Amniotic stem cell (primary cell): ENCODE results near the gene SMARCA5.
A peak's percentile ranks its signal among the peaks of the same experiment; 100 is the strongest.
"Not testable (repeated sequence)": the region's sequence is repeated elsewhere in the genome, so short reads cannot be mapped to it uniquely, and the experiment has no call there.

Experiments
- DNase-seq: peaks from one replicate; lab custom pipeline; 2025; lab: John Stamatoyannopoulos, UW

Gene SMARCA5

GRCh38 chr4:143513314-143514168 lies at the start of gene SMARCA5:
SMARCA5 (plus strand) TSS chr4:143513702; CDS start chr4:143513925, 223 bp downstream.
- peak; percentile 96 for DNase-seq

- DNase-seq: no peak
Measured at GRCh38 chr4:143473334-143474126, 40.0 kb upstream of the SMARCA5 start.

GRCh38 chr4:143477487-143477886 lies 36.0 kb upstream of the SMARCA5 start:
- no peak for DNase-seq

GRCh38 chr4:143481361-143481760 lies 32.1 kb upstream of the SMARCA5 start:
- no peak for DNase-seq

- peak; percentile 30 for DNase-seq
Measured at GRCh38 chr4:143482840-143483239, 30.7 kb upstream of the SMARCA5 start.

DNA sequence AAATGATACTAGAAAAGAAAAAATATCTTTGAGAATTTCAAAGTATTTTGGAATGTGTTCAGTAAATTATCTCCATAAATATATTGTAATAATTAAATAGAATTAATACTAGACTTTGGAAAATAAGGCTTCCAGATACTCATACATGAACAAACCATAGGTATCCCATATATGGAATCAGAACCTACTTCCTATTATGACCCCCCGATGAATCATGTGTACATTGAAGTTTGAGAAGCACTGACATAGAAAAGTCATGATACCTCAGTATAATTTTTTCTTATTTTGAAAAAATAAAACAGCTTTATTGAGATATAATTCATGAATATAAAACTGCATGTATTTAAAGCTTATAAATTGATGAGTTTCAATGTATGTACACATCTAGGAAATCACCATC lies 27.2 kb upstream of the SMARCA5 start:
- DNase-seq: no peak

DNA sequence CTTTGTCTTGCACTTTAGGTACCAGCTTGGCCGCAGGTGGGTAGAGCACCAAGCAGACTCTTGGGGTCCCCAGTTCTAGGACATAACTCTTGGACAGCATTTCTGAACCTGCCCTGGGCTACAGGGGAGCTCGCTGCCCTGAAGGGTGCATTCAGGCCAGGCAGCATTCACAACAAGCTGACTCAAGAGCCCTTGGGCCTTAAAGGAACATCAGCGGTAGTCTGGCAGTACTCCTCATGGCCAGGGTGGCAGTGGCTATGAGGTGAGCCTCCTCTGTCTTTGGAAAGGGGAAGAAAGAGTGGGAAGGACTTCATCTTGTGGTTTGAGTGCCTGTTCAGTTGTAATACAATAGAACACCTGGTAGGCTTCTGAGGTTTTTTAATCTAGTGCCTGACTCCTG lies 24.8 kb upstream of the SMARCA5 start:
- no peak for DNase-seq

GRCh38 chr4:143489106-143489505 lies 24.4 kb upstream of the SMARCA5 start:
- no peak for DNase-seq

DNA sequence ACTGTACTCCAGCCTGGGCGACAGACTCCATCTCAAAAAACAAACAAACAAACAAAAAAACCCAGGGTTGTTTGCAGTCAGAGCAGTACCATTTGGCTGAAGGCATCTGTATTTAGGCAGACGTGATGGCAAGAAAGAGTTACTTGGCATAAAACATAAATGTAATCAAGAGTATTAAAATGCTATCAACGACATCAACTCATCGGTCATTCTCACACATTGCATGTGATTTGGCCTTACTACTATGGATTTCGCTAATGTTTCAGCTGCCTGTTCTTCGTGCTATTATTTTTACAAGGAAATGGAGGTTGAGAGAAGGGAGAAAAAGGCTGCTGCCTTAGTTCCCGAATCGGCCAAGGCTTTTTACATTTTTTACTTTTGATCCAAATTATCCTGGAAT lies 15.5 kb upstream of the SMARCA5 start:
- DNase-seq: no peak

- DNase-seq: no peak
Measured at GRCh38 chr4:143502231-143502630, 11.3 kb upstream of the SMARCA5 start.

- DNase-seq: no peak
Measured at GRCh38 chr4:143506031-143506430, 7.5 kb upstream of the SMARCA5 start.

DNA sequence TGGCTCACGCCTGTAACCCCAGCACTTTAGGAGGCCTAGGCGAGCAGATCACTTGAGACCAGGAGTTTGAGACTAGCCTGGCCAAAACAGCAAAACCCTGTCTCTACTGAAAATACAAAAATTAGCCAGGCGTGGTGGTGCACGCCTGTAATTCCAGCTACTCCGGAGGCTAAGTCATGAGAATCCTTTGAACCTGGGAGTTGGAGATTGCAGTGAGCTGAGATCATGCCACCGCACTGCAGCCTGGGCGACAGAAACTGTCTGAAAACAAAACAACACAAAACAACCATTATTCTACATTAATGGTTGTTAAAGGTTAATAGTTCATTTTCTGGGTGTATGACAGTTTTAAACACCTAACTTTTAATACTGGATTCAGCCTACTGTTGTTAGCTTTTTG lies 1.6 kb upstream of the SMARCA5 start:
- DNase-seq: no peak

DNA sequence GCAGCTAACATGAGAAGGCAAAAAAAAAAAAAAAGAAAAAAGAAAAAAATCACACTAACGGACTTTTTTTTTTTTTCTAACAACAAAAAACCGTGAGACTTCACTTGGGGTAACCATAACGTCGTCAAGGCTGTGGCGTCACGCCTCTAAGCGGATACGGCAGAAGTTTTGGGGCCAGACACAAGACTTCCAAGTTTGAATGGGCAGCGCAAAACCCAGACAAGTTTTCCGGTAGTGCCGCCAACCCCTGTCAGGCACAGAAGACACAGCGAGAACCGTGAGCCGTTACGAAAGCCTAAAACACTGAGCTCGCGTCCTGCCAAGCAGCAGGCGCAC lies 556 bp upstream of the SMARCA5 start:
- peak; percentile 75 for DNase-seq

GRCh38 chr4:143514169-143514495 lies 630 bp downstream of the SMARCA5 start:
- DNase-seq: no peak

DNA sequence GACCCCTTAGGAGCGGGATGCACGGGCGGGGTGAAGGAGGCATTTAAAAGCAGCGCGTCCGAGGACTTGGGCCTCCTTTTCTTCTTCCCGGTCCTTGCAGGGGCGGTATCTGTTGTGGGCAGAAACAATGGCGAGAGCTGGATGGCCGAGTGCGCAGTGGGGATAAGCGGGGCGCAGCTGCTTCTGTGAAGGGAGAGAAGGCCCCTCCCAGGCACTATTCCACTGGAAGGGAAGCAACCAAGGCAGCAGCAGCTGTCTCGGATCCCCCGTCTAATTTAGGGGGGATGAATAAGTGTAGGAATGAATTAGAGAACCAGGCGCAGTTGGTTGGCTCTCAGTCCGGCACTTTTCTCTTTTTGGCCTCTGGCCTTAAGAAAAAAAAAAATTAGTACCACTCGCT lies 995 bp downstream of the SMARCA5 start:
- no peak for DNase-seq

- DNase-seq: no peak
Measured at GRCh38 chr4:143514901-143515300, 1.4 kb downstream of the SMARCA5 start.

DNA sequence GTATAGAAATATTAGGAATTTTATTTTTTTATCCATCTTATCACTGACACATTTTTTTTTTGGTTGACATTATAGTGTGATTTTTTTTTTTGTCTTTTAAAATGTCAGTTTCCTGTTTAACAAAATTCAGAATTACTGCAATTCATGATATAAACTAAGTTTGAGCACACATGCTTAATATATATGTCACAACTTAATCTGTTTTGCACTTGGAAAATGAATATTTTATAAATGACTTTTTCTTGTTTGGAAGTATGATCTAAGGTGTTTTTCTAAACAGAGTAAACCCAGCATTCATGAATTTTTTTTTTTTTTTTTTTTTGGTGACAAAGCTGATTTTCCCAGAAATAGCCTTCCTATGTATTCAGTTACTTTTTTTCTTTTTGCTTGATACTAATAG lies 2.4 kb downstream of the SMARCA5 start:
- no peak for DNase-seq

GRCh38 chr4:143517764-143518163 lies 4.3 kb downstream of the SMARCA5 start:
- no peak for DNase-seq

DNA sequence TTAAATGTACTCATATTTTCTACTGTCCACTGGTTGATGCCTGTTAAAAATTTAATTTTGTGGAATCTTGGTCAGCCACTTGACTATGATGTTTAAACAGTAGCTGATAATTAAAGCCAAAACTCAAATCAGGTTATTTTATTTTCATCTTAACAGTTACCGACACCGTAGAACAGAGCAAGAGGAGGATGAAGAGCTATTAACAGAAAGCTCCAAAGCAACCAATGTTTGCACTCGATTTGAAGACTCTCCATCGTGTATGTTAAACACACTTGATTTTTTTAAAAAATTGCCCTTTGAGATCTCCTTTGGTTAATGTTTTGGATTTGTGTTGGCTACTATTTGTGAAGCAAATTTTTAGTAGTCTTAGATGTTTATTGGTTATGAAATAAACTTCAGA lies 10.7 kb downstream of the SMARCA5 start:
- DNase-seq: no peak

DNA sequence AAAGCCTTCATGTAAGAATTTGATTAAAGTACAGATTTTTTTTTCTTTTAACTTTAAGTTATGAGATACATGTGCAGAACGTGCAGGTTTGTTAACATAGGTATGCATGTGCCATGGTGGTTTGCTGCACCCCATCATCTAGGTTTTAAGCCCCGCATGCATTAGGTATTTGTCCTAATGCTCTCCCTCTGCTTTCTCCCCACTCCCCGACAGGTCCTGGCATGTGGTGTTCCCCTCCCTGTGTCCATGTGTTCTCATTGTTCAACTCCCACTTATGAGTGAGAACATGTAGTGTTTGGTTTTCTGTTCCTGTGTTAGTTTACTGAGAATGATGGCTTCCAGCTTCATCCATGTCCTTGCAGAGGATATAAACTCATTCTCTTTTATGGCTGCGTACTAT lies 14.5 kb downstream of the SMARCA5 start:
- DNase-seq: not testable (repeated sequence)

GRCh38 chr4:143531380-143531779 lies 17.9 kb downstream of the SMARCA5 start:
- no peak for DNase-seq

DNA sequence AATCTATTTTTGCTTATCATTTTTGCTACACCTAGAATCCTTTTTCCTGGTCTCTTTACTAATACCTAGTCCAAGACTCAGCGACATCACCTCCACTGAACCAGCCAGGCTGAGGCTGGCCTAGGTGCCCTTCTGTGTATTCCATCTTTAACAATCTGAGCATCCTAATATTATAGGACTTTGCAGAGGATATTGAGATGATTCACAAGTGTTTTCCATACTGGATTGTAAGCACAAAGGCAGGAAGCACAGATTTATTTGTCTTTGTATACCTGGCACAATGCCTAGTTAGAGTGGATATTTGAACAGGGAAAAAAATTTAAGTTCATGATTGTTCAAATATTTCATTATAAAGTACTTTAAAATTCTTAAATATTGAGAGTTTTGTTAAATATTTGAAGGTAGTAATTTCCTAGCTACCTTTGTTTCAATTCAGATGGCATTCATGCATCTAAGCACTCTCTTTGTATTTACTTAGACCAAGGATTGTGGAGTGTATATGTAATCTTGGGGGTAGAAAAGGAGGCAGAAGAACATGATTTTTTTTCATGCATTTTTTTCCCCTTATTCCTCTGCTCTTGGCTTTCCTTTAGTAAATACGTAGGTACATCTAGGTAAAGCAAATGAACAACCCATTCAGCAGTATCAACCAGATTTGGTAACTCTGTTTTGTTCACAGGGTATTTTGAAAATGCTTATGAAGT lies 18.4 kb downstream of the SMARCA5 start:
- no peak for DNase-seq
